IMR-90 (cell line): Measurements from ENCODE around the gene TBX15. TPM values are rescaled to one million over a fixed set of nuclear protein-coding genes. Genes with fewer than 3 reads are reported as not detected.

ENCODE experiments used
- ATAC-seq: fragments of 200-7000 bp; cut with Tn5 transposase; 2 replicates; pipeline ENCODE4 v1.9.1; 2020; ENCODE audit warnings: low read depth, mild to moderate bottlenecking, moderate library complexity
- BruUV-seq: library from RNA; stranded (reverse); fragments of 400-500 nt; replicated peaks from 2 replicates; lab custom pipeline; 2021; lab: Mats Ljungman, UMichigan
- CTCF ChIA-PET: fragments of 300-600 bp; formaldehyde crosslinking; extraction: SDS; loops from one replicate; lab custom pipeline; 2021; ENCODE audit warnings: antibody characterized with exemption; lab: Yijun Ruan, JAX
- POLR2A ChIA-PET: fragments of 300-600 bp; sonication (Branson Sonifier 250); formaldehyde crosslinking; loops from one replicate; lab custom pipeline; 2022; ENCODE audit warnings: antibody characterized with exemption; ENCODE audit not compliant: unreplicated experiment; lab: Charles Lee
- DNase-seq: peaks from one replicate; pipeline ENCODE4 v3.0.0; 2013
- H2AFZ ChIP-seq: replicated peaks from 2 replicates; pipeline ENCODE3; 2013; ENCODE audit warnings: low read length, mild to moderate bottlenecking; ENCODE audit not compliant: poor library complexity
- H2AK5ac ChIP-seq: 2 replicates; pipeline ENCODE4 v1.6.1; 2013; ENCODE audit warnings: low read depth, low read length, inconsistent platforms
- H2AK9ac ChIP-seq: replicated peaks from 2 replicates; pipeline ENCODE3; 2013; ENCODE audit warnings: mild to moderate bottlenecking, low read depth, low read length, moderate library complexity; ENCODE audit not compliant: poor library complexity
- H2BK120ac ChIP-seq: 2 replicates; pipeline ENCODE4 v1.6.1; 2013; ENCODE audit warnings: low read depth, low read length, inconsistent platforms
- H2BK15ac ChIP-seq: 3 replicates; pipeline ENCODE4 v1.6.1; 2013; ENCODE audit warnings: low read depth, low read length, inconsistent platforms
- H2BK20ac ChIP-seq: 2 replicates; pipeline ENCODE4 v1.6.1; 2013; ENCODE audit warnings: low read depth, mild to moderate bottlenecking, inconsistent platforms, low read length, moderate library complexity
- H2BK5ac ChIP-seq: 2 replicates; pipeline ENCODE4 v1.6.1; 2013; ENCODE audit warnings: mild to moderate bottlenecking, low read depth, low read length, inconsistent platforms; ENCODE audit not compliant: poor library complexity, severe bottlenecking
- H3K14ac ChIP-seq: replicated peaks from 2 replicates; pipeline ENCODE4 v1.6.1; 2013; ENCODE audit warnings: low read depth, low read length, inconsistent platforms
- H3K18ac ChIP-seq: 2 replicates; pipeline ENCODE4 v1.6.1; 2013; ENCODE audit warnings: low read depth, low read length, control low read depth
- H3K23ac ChIP-seq: 2 replicates; pipeline ENCODE4 v1.6.1; 2013; ENCODE audit warnings: low read depth, low read length, inconsistent platforms
- H3K27ac ChIP-seq: 2 replicates; pipeline ENCODE4 v1.5.1; 2013; ENCODE audit warnings: mild to moderate bottlenecking, control low read depth, low read length; ENCODE audit not compliant: insufficient read depth
- H3K27me3 ChIP-seq: 2 replicates; pipeline ENCODE4 v1.6.1; 2013; ENCODE audit warnings: low read length; ENCODE audit not compliant: control insufficient read depth, insufficient read depth
- H3K36me3 ChIP-seq: 2 replicates; pipeline ENCODE4 v1.6.1; 2013; ENCODE audit warnings: low read length, mixed read lengths; ENCODE audit not compliant: control insufficient read depth, insufficient read depth
- H3K4ac ChIP-seq: 2 replicates; pipeline ENCODE4 v1.6.1; 2013; ENCODE audit warnings: low read depth, low read length, inconsistent platforms
- H3K4me1 ChIP-seq: 2 replicates; pipeline ENCODE4 v1.6.1; 2013; ENCODE audit warnings: low read length, mixed read lengths; ENCODE audit not compliant: control insufficient read depth, insufficient read depth
- H3K4me2 ChIP-seq: 2 replicates; pipeline ENCODE4 v1.6.1; 2013; ENCODE audit warnings: low read depth, mild to moderate bottlenecking, control low read depth, low read length, moderate library complexity
- H3K4me3 ChIP-seq: 2 replicates; pipeline ENCODE4 v1.5.1; 2013; ENCODE audit warnings: low read depth, mild to moderate bottlenecking, control low read depth, low read length, moderate library complexity; ENCODE audit not compliant: insufficient read depth
- H3K56ac ChIP-seq: 2 replicates; pipeline ENCODE4 v1.6.1; 2013; ENCODE audit warnings: low read length, inconsistent platforms; ENCODE audit not compliant: insufficient read depth; ENCODE audit errors: extremely low read depth
- H3K79me1 ChIP-seq, 2 experiments: 2 replicates each; pipeline ENCODE4 v1.6.1; 2013; ENCODE audit warnings: low read length in 2 of 2, inconsistent platforms in 1 of 2, low read depth in 1 of 2
- H3K9ac ChIP-seq: 2 replicates; pipeline ENCODE4 v1.6.1; 2013; ENCODE audit warnings: low read depth, low read length, control low read depth
- H3K9me1 ChIP-seq: 2 replicates; pipeline ENCODE4 v1.6.1; 2013; ENCODE audit warnings: low read length, inconsistent platforms; ENCODE audit not compliant: insufficient read depth
- H3K9me3 ChIP-seq: 2 replicates; pipeline ENCODE4 v1.6.1; 2013; ENCODE audit warnings: low read length; ENCODE audit not compliant: control insufficient read depth, insufficient read depth
- H4K20me1 ChIP-seq: 2 replicates; pipeline ENCODE4 v1.6.1; 2013; ENCODE audit warnings: low read length, inconsistent platforms; ENCODE audit not compliant: insufficient read depth
- H4K5ac ChIP-seq: 2 replicates; pipeline ENCODE4 v1.6.1; 2013; ENCODE audit warnings: mild to moderate bottlenecking, low read depth, low read length, control low read depth
- H4K8ac ChIP-seq, 2 experiments: 2 replicates each; pipeline ENCODE4 v1.6.1; 2013; ENCODE audit warnings: low read depth in 2 of 2, low read length in 2 of 2, control low read depth in 1 of 2, inconsistent platforms in 1 of 2
- H4K91ac ChIP-seq: 2 replicates; pipeline ENCODE4 v1.6.1; 2013; ENCODE audit warnings: low read depth, low read length, inconsistent platforms; ENCODE audit not compliant: insufficient read depth
- CEBPB ChIP-seq: IDR thresholded peaks from 2 replicates; pipeline ENCODE4 v1.6.1; 2012; ENCODE audit warnings: low read depth, low read length, improper control_type of control experiment
- CTCF ChIP-seq: conservative IDR thresholded peaks from 2 replicates; pipeline ENCODE4 v1.5.1; 2012; ENCODE audit warnings: mild to moderate bottlenecking, low read depth, low read length, improper control_type of control experiment
- NFE2L2 ChIP-seq: fragments of 150-350 bp; IDR thresholded peaks from 2 replicates; pipeline ENCODE4 v1.6.1; 2016; ENCODE audit warnings: low read depth, mild to moderate bottlenecking, low read length
- POLR2A ChIP-seq: IDR thresholded peaks from 2 replicates; pipeline ENCODE4 v1.6.1; 2012; ENCODE audit warnings: mild to moderate bottlenecking, low read depth, low read length
- RAD21 ChIP-seq: IDR thresholded peaks from 2 replicates; pipeline ENCODE4 v1.6.1; 2012; ENCODE audit warnings: low read length, improper control_type of control experiment
- RFX5 ChIP-seq: IDR thresholded peaks from 2 replicates; pipeline ENCODE4 v1.8.0; 2012; ENCODE audit warnings: low read depth, mild to moderate bottlenecking, low read length, moderate library complexity
- SMC3 ChIP-seq: fragments of 150-350 bp; IDR thresholded peaks from 2 replicates; pipeline ENCODE4 v1.6.1; 2016; ENCODE audit warnings: low read depth, mild to moderate bottlenecking, antibody characterized with exemption, low read length, moderate library complexity
- WGBS, 2 experiments: methylation state at CpG; one replicate each; pipeline versions ENCODE4 v1.1.5 to v1.1.7; 2013; ENCODE audit warnings: missing lambda C conversion rate in 2 of 2; ENCODE audit not compliant: insufficient read length in 1 of 2; ENCODE audit errors: extremely low coverage in 2 of 2; 5-methylcytosine and 5-hydroxymethylcytosine counted together
- dilution Hi-C: fragments of 300-500 bp; cut with HindIII; formaldehyde crosslinking; loops from one replicate; pipeline ENCODE4 v1.14.3; 2018; ENCODE audit warnings: low sequenced_read_pairs; ENCODE audit not compliant: unreplicated experiment
- in situ Hi-C: fragments of 300-500 bp; cut with MboI; formaldehyde crosslinking; loops from 3 replicates; pipeline ENCODE4 v1.14.3; 2019; ENCODE audit warnings: low sequenced_read_pairs, inconsistent platforms, mixed read lengths
- intact Hi-C: fragments of 100-400 bp; cut with micrococcal nuclease; formaldehyde crosslinking; loops from 2 replicates; pipeline ENCODE4 v1.10.0; 2022
- polyA plus RNA-seq, 3 experiments: library from polyadenylated mRNA; depleted of rRNA; stranded (reverse); fragments of >200 nt; gene quantifications; 2 replicates each; pipeline ENCODE4 v1.2.3, GENCODE V29; 2012; ENCODE audit warnings: low replicate concordance in 1 of 3
- total RNA-seq: library from RNA; depleted of rRNA; stranded (reverse); fragments of >200 nt; gene quantifications from 2 replicates; pipeline ENCODE4 v1.2.3, GENCODE V29; 2012

Gene TBX15
- total and polyA plus RNA-seq, 2 of the 4 experiments (the other 2 are of a cell fraction), result not detected

DNA sequence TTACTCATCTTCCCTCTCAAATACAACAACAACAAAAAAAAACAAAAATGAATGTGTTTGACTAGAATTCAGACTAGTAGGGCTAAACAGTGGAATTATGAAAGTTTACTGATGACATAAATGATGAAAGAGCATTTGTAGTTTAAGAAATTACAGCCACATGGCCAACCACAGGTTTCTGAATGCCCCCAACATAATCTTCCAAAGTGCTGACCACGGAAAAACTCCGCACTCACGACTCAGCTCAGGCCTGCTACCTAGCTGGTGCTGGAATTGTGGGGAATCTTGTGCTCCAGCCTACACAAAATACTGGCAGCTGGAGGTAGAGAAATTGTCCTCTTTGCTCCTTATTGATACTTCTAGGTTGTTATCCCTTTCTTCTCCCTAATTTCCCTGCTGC lies 23.6 kb upstream of the TBX15 start:
- no peak overlapping the region for H3K4me3 ChIP-seq
- no peaks in the 10 kb centered on the region for H3K79me1 ChIP-seq
- H3K36me3 ChIP-seq, result no peaks in the 10 kb centered on the region
- H2AFZ ChIP-seq, result no peak overlapping the region
- H3K4me1 ChIP-seq, result no peaks in the 10 kb centered on the region; the same call in 1 of the 2 replicates
- WGBS, 2 experiments, result no CpG with 5 or more reads among the region's 3 CpGs
- H2BK20ac ChIP-seq, result no peak overlapping the region
- no peak overlapping the region for H2AK9ac ChIP-seq
- H2BK15ac ChIP-seq, result no peak overlapping the region
- no peak overlapping the region for H3K9ac ChIP-seq
- intact Hi-C loops, result no loop called here
- ChIA-PET POLR2A (no interaction called here), CTCF (no interaction called here)
- no peaks in the 10 kb centered on the region for H3K9me1 ChIP-seq
- no peak overlapping the region for H3K23ac ChIP-seq
- no peaks in the 10 kb centered on the region for H4K20me1 ChIP-seq
- no peak overlapping the region for H3K27ac ChIP-seq
- no peak overlapping the region for H3K14ac ChIP-seq
- no peak overlapping the region for H3K4me2 ChIP-seq
- no peak overlapping the region for H3K56ac ChIP-seq
- H3K27me3 ChIP-seq, result peaks cover 31% of the 10 kb centered on the region
- no peak overlapping the region for H3K18ac ChIP-seq
- H3K4ac ChIP-seq, result no peak overlapping the region
- no peak overlapping the region for H4K8ac ChIP-seq
- ATAC-seq (no peak), DNase-seq (no peak)
- no peak overlapping the region for H4K5ac ChIP-seq
- H2BK120ac ChIP-seq, result no peak overlapping the region
- no peak overlapping the region for H4K91ac ChIP-seq
- TF ChIP-seq CTCF, result no peak
- TF ChIP-seq CEBPB, result no peak
- no peak for TF ChIP-seq RAD21
- TF ChIP-seq SMC3, result no peak
- TF ChIP-seq NFE2L2, result no peak
- TF ChIP-seq POLR2A, result no peak
- TF ChIP-seq RFX5, result no peak
- H3K9me3 ChIP-seq, result peaks cover 8% of the 10 kb centered on the region
- H2AK5ac ChIP-seq, result no peak overlapping the region
- H2BK5ac ChIP-seq, result no peak overlapping the region
- in situ Hi-C loops, result no loop called here
- dilution Hi-C loops, result no loop called here
- no TSS peak for BruUV-seq
